Tibial artery (tissue), 4 donors: ENCODE results near the gene PRRG2.

Experiments used
- DNase-seq, 2 donors: peaks; one replicate each; pipeline ENCODE4 v3.0.0-alpha.2; 2019
- H3K27ac ChIP-seq, 2 donors: fragments of 200-600 bp; sonication (generic) in 1 of 2; 1 replicate in 1 of 2; 2 replicates in 1 of 2; pipeline ENCODE4 v1.5.1; 2018 to 2019; ENCODE audit warnings: mild to moderate bottlenecking in 1 of 2
- H3K27me3 ChIP-seq, 2 donors: fragments of 200-600 bp; sonication (generic) in 1 of 2; one replicate each; pipeline versions ENCODE4 v1.5.1 to v1.6.0; 2016 to 2019
- H3K36me3 ChIP-seq, 3 donors: fragments of 200-600 bp; sonication (generic) in 2 of 3; one replicate each; pipeline ENCODE4 v1.5.1; 2016 to 2019; ENCODE audit warnings: mild to moderate bottlenecking in 2 of 3
- H3K4me1 ChIP-seq, 4 donors: fragments of 200-600 bp; sonication (generic) in 2 of 4; 1 replicate in 3 of 4; 2 replicates in 1 of 4; pipeline ENCODE4 v1.5.1; 2016 to 2019
- H3K4me3 ChIP-seq, 2 donors: fragments of 200-600 bp; sonication (generic) in 1 of 2; 1 replicate in 1 of 2; 2 replicates in 1 of 2; pipeline ENCODE4 v1.5.1; 2018 to 2019; ENCODE audit warnings: mild to moderate bottlenecking in 2 of 2
- H3K9me3 ChIP-seq, 3 donors: fragments of 200-600 bp; sonication (generic) in 1 of 3; one replicate each; pipeline ENCODE4 v1.5.1; 2016 to 2019
- intact Hi-C: fragments of 100-400 bp; cut with DNase I; formaldehyde crosslinking; loops from one replicate; pipeline ENCODE4 v1.15.0; 2023; ENCODE audit warnings: low total_unique reads
- TF ChIP-seq, protein P1 (sequence below), 2 experiments: fragments of 200-600 bp in 1 of 2; fragments of 450-650 bp in 1 of 2; IDR thresholded peaks; one replicate each; pipeline ENCODE4 v1.5.1; 2017 to 2019; ENCODE audit warnings: antibody characterized with exemption in 2 of 2, mild to moderate bottlenecking in 1 of 2, moderate library complexity in 1 of 2

PRRG2 gene

DNA sequence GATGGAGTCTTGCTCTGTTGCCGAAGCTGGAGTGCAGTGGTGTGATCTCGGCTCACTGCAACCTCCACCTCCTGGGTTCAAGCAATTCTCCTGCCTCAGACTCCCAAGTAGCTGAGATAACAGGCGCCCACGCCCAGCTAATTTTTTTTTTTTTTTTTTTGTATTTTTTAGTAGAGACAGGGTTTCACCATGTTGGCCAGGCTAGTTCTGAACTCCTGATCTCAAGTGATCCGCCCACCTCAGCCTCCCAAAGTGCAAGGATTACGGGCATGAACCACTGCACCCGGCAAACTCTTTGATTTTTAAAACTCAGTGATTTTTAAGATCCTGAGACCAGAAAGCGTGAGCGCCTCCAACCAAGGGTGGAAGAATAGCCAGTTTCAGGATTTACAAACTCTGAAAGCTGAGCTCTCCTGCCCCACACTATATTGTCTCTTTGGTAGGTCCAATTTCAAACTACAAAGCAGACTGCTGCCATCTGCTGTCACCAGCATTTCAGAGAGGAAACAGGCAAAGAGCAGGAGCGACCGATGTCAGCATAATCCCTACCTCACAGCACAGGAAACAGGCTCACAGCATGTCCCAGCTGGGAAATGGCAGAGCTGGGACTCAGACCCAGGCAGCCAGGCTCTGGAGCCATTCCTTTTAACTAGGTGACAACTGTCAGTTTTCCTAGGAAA, 10.0 kb upstream of the PRRG2 start:
- Histone ChIP-seq H3K4me3 (no peak overlapping the region), H3K9me3 (no peaks in the 10 kb centered on the region), H3K27me3 (no peaks in the 10 kb centered on the region), H3K27ac (no peak overlapping the region), H3K4me1 (peaks cover 0 to 11% (median 9%) of the 10 kb centered on the region in 4 donors), H3K36me3 (peaks cover 5 to 26% (median 19%) of the 10 kb centered on the region in 3 donors)
- no peak for DNase-seq
- intact Hi-C loops: no loop called here
- TF ChIP-seq, protein P1, sequence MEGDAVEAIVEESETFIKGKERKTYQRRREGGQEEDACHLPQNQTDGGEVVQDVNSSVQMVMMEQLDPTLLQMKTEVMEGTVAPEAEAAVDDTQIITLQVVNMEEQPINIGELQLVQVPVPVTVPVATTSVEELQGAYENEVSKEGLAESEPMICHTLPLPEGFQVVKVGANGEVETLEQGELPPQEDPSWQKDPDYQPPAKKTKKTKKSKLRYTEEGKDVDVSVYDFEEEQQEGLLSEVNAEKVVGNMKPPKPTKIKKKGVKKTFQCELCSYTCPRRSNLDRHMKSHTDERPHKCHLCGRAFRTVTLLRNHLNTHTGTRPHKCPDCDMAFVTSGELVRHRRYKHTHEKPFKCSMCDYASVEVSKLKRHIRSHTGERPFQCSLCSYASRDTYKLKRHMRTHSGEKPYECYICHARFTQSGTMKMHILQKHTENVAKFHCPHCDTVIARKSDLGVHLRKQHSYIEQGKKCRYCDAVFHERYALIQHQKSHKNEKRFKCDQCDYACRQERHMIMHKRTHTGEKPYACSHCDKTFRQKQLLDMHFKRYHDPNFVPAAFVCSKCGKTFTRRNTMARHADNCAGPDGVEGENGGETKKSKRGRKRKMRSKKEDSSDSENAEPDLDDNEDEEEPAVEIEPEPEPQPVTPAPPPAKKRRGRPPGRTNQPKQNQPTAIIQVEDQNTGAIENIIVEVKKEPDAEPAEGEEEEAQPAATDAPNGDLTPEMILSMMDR (IDR thresholded peaks at IDR 0.05): no peak

DNA sequence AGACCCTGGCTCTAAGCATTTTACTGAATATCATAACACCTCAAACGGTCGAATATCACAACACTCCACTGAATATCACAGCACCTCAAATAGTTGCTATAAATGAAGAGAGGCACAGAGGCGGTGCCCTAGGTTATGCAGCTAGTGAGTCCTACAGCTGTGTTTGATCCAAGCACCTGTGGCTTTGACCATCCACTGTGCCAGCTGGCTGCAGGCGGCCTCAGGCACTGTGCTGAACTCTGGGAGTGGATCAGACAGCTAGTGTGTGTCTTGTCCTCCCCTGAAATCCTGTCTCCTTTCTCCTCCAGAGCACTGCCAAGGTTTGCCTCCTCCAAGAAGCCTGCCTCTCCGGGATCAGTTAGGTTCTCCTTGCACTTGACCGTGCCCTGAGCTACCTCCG, 8.1 kb upstream of the PRRG2 start:
- H3K27ac ChIP-seq: no peak overlapping the region

GRCh38 chr19:49573425-49573824, 7.7 kb upstream of the PRRG2 start:
- TF ChIP-seq, protein P1 (IDR thresholded peaks at IDR 0.05): no peak
- H3K36me3 ChIP-seq: peaks cover 5 to 30% (median 22%) of the 10 kb centered on the region in 3 donors
- intact Hi-C loops: no loop called here
- no peak overlapping the region for H3K27ac ChIP-seq
- H3K4me3 ChIP-seq: no peak overlapping the region
- no peaks in the 10 kb centered on the region for H3K9me3 ChIP-seq
- peaks cover 0 to 16% (median 12%) of the 10 kb centered on the region in 4 donors for H3K4me1 ChIP-seq
- no peaks in the 10 kb centered on the region for H3K27me3 ChIP-seq
- no peak for DNase-seq

More for the DNA sequence above, 8.1 kb upstream of the PRRG2 start:
- no peaks in the 10 kb centered on the region for H3K27me3 ChIP-seq
- no peaks in the 10 kb centered on the region for H3K9me3 ChIP-seq
- H3K4me3 ChIP-seq: no peak overlapping the region
- peaks cover 0 to 16% (median 10%) of the 10 kb centered on the region in 4 donors for H3K4me1 ChIP-seq
- TF ChIP-seq, protein P1 (IDR thresholded peaks at IDR 0.05): no peak
- no peak for DNase-seq
- intact Hi-C loops: no loop called here
- H3K36me3 ChIP-seq: peaks cover 5 to 30% (median 22%) of the 10 kb centered on the region in 3 donors

GRCh38 chr19:49574206-49574755, 6.8 kb upstream of the PRRG2 start:
- H3K36me3 ChIP-seq: peaks cover 5 to 30% (median 22%) of the 10 kb centered on the region in 3 donors
- no peak for DNase-seq
- intact Hi-C loops: no loop called here
- H3K4me1 ChIP-seq: peaks cover 0 to 20% (median 16%) of the 10 kb centered on the region in 4 donors
- no peak overlapping the region for H3K4me3 ChIP-seq
- TF ChIP-seq, protein P1 (IDR thresholded peaks at IDR 0.05): no peak
- H3K27ac ChIP-seq: no peak overlapping the region
- no peaks in the 10 kb centered on the region for H3K27me3 ChIP-seq
- H3K9me3 ChIP-seq: no peaks in the 10 kb centered on the region

- H3K36me3 ChIP-seq: peaks cover 5 to 22% (median 20%) of the 10 kb centered on the region in 3 donors
These were observed 1.9 kb upstream of the PRRG2 start for GRCh38 chr19:49579193-49579592.

More at GRCh38 chr19:49579193-49579592, 1.9 kb upstream of the PRRG2 start:
- no peak for DNase-seq
- peaks cover 0 to 24% (median 15%) of the 10 kb centered on the region in 4 donors for H3K4me1 ChIP-seq
- peak overlapping the region in 1 of 2 donors; percentile 66 for H3K4me3 ChIP-seq
- TF ChIP-seq, protein P1 (IDR thresholded peaks at IDR 0.05): no peak
- intact Hi-C loops: no loop called here
- H3K9me3 ChIP-seq: no peaks in the 10 kb centered on the region
- H3K27ac ChIP-seq: no peak overlapping the region
- no peaks in the 10 kb centered on the region for H3K27me3 ChIP-seq
